CD4-positive, alpha-beta T cell treated with Interferon gamma for 1 hour (primary cell): ENCODE measurements around the gene ASTN1.

ENCODE experiments used
- DNase-seq: peaks from one replicate; pipeline ENCODE4 v3.0.0-alpha.2; 2020

The ASTN1 gene

GRCh38 chr1:176905648-176906047, 258.9 kb downstream of the ASTN1 start:
- DNase-seq: no peak

DNA sequence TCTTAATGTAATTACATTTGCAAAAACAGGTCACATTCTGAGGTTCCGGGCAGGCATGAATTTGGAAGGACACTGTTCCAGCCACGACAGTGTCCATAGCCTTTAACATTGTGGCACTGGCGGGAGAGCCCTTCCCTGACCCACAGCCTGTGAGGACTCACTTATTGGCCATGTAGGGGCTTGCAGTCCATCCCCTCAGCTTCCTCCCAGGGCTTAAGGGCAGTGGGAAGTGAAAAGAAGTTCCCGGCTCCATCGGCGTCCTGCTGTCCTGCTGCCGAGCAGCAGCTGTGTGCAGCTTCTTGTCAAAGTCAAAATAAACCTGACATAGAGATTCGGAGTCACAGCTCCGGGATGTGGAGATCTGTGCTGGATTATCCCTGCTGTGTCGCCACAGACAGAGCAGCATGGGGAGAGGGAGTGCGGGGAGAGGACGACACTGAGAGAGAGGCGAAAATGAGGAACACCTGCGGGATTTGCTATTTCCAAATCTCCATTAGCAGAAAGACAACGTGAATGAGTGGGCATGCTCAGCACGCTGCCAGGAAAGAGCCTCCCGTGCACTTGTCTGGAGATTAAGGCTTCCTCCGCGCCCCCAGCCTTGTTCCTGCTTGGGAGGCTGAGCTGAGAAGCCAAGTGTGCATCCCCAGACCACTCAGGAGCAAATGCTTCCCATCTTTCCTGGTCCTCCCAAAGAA, 260.3 kb downstream of the ASTN1 start:
- DNase-seq: no peak

DNA sequence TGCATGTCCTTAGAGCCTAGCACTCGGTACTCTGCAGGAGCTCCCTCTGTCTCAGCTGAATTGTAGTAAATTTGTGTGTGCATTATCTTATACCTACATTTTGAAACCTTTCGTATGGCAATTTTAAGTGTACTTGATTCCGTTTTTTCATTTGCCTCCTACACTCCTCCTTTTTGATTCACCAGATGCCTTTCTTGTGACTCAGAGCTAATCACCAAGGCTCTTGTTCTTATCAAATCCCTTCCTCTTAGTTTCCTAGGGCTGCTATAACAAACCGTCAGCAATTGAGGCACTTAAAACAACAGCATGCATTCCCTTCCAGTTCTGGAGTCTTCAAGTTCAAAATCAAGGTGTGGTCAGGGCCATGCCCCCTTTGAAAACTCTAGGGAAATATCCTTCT, 261.0 kb downstream of the ASTN1 start:
- no peak for DNase-seq

DNA sequence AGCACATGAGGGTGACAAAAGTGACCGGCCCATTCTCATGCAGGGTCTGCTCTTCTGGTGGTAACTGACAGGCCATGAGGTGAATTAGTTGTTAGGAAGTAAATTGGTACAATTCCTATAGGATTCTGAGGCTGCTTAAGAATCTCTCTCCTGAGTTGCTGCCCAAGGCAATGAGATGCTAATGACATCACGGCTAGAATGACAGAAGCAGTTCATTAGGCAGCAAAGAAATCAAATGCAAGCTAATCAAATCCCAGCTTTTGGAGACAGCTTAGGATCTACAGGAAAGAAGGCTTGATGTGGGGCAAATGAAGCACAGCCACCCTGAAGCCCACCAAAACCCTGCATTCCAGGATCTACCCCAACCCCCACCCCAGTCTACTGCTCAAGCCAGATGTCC, 265.2 kb downstream of the ASTN1 start:
- DNase-seq: no peak

DNA sequence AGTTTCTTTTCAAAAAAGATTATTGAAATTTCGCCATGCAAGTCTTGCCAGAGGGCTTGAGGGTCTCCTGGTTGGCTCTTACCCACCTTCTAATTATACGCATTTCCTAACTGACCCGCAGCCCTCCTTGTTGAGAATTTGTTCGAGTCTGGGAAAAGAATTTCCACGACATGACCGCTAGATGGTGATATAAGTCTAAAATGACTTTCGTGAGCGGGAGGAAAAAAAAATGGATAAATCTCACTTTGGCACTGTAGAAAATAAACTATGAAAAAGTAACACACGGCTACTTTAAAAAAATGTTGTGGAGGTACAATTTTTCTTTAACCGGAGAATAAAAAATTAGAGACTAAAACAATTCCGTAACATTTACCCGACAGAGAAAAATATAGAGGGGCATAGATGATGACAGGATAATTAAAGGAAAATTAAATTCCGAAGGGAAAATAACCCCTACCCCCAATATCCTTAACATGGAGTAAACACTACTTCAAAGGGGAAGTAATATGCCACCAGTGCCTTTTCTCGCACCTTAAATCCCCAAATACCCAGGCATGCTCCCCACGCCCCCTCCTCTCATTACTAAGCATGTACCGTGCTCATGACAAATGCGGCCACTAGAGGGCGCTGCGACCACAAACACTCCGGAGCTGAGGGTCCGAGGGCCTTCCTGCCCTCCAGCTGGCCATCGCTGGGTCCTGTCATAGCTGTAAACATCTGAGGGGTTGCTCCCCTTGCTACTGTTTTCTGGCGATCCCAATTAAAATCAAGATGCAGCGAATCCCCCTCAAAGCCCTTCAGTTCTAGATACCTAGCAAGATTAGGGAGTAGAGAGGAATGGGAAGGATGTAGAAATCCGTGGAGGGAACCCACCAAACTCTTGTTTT, 266.9 kb downstream of the ASTN1 start:
- DNase-seq: no peak

DNA sequence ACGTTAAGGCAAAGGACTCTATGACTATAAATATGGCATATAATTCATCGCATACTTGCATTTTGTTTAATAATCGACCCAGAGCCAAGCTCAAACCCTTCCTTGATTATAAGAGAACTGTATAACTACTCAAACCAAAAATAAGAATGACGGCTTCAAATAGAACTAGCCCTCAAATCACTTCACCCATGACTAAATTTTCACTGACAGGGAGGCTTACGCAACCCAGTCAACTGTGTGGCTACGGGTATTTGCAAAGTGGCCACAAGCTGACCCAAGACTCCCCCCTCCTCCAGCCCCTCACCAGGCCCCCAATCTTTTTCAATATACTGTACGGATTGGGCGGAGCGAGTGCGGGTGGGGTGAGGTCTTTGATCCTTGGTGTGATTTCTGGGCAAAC, 268.3 kb downstream of the ASTN1 start:
- DNase-seq: no peak

DNA sequence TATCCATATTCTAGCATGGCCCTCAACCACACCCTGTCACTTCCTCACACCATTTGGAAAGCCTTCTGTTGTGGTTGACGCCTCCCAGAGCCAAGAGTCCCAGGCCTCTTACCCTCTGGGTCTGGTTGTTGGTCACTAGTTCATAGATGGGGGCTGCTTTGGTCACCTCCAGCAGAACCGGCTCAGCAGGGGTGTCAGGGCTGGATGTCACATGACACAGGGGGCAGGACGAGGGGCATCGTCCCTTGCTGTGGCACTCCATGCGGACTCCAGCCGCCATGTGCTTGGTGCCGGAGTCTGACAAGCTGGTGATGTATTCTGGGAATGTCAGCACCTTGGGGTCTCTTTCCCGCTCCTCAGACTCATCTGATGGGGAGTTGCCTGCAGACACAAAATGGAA, 270.1 kb downstream of the ASTN1 start:
- no peak for DNase-seq

- no peak for DNase-seq
Observed at GRCh38 chr1:176893625-176894352, 270.7 kb downstream of the ASTN1 start.

- no peak for DNase-seq
Observed at GRCh38 chr1:176888471-176889032, 276.0 kb downstream of the ASTN1 start.

GRCh38 chr1:176885751-176886150, 278.8 kb downstream of the ASTN1 start:
- DNase-seq: no peak

DNA sequence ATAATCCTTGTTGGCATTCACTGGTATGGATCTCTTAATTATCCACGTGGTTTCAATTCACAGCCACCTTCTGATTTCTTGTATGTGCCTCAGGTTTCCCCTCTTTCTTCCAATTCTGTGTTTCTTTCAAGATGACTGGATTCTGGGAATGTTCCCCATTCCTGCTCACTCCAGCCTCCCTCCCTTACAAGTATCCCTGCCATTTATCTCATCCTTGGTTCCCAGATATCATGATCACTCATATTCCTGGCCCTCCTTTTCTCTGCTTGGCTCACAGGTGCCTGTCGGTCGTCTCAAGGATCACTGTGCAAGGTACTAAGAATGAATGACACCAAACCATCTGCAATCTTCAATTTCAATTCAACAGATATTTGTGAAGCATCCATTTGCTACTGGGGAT, 279.2 kb downstream of the ASTN1 start:
- no peak for DNase-seq

DNA sequence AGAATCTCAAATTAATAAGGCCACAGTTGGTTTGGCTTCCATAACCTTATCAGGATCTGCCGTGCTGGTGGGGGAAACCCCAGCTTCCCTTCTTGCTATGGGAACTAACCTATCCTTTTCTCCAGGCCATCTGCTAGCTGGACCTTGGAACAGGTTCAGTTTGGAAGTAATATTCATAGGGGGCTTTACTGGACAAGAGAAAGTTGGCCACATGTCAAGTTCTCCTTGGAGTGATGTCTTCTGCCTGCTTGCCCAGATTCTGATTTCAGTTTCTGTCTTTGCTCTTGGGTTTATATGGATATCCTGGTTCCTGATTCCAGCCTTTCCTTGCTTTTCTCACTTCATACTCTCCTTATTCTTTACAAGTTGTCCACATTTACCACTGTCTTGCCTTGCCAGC, 279.6 kb downstream of the ASTN1 start:
- DNase-seq: no peak

- DNase-seq: no peak
Observed at GRCh38 chr1:176884286-176884685, 280.2 kb downstream of the ASTN1 start.

DNA sequence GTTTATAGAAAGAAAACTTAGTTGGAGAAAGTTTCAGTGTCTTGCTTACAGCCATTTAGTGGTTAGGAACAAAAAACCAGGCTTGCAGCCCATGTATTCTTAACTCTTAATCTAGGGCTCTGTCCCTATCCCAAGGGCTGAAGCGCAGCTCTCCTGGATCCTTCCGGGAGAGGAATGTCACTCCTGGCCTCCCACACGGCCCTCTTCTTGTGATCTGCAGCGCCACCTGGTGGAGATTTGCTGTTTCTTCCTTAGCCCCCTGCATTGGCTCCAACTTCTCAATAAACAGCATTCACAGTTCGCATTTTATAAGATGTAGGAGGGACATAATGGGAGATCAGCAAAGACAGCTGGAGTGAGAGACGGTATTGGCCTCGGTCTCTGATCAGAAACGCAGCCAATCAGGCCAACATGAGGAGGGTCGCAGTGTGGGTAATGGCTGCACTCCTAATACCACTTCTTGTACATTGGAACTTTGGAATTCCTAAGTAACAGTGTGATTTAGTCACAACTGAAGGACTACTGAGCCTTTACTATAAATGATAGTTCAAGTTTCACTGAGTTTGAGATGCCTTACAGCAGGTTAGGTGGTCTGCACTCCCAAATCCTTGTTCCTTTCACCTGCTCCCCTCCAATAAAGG, 283.4 kb downstream of the ASTN1 start:
- DNase-seq: no peak

GRCh38 chr1:176879784-176880620, 284.5 kb downstream of the ASTN1 start:
- DNase-seq: no peak

DNA sequence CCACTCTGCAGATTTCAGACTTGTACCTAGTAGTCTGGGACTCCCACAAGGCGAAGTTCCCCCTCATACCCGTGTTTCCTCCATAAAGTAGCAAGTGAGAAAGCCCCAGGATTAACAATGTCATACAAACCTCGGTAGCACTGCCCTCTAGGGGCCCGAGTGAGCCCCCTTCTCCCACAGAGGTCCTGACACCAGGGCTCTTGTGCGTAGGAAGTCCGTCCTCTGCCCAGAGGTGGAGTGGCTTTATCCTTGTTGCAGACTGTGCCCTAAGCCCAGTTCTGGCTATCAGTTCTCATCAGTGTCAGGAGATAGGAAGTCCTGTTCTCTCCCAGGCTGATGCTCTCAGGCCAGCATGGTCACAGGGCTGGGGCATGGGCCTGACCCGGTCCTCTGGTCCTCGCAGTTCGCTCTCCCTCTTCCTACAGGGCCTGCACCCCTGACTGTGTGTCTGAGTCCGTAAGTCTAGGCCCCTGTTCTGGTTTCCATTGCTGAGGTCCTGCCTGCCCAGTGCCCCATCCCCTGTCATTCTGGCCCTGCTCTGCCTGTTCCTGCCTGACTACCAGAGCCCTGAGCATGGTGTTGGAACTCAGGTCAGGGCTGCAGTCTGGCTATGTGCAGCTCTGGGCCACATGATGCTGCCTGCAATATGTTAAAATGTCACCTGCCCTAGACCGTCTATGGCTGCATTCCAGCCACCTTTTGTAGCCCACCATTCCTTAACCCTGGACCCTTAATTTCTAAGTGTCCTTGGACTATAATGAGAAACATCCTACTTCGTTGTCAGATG, 285.6 kb downstream of the ASTN1 start:
- DNase-seq: no peak

- no peak for DNase-seq
Observed at GRCh38 chr1:176877557-176877956, 287.0 kb downstream of the ASTN1 start.

DNA sequence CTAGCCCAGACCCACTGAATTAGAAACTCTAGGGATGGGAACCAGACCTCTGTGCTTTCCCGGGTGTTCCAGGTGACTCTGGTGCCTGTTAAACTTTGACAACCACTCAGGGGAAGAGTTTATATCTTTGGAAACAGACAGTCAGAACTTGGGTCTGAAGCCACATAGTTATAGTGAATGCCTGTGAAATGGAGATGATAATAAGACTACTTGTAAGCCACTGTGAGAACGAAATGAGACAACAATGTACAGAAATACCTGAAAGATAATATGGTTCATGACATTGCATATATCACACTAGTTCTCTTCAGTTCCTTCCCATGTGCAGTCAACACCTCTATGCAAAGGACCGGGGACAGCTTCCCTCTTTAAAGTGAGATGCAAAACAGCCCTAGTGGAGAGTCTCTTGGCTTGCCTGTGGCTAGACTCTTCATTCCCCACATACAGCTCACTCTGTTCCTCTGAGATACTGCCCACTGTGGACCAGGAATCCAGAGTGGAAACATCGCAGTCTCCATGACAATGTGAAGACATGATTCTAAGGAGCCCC, 287.5 kb downstream of the ASTN1 start:
- DNase-seq: no peak

DNA sequence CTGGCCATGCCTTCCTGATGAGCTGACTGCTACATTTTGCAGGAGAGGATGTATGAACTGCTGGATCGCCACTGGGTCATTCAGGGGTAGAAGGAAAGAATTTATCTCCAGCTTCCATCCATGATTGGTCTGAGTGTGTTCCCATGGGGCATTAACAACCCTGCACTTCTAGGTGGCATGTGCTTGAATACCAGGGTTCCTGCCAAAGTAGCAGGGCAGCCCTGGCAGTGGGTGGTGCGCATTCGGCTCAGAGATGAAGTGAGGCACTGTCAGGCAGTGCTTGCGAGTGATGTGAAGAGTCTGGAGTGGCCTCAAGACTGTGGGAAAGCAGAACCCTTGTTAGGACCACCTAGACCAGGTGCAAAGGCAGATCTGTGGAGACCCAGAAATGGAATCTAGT, 294.9 kb downstream of the ASTN1 start:
- DNase-seq: no peak

GRCh38 chr1:176866011-176866714, 298.3 kb downstream of the ASTN1 start:
- no peak for DNase-seq
